T-helper 2 cell treated with Interferon-gamma antibody and Interleukin-4, amounts not matched to agents 5 μg/mL and 100 μg/mL, for 36 hours (primary cell): Measurements from ENCODE around the gene CUTA.
"Not testable (repeated sequence)": the region's sequence is repeated elsewhere in the genome, so short reads cannot be mapped to it uniquely, and the experiment has no call there.

ENCODE experiments used
- DNase-seq: peaks from one replicate; pipeline ENCODE4 v3.0.0; 2021; ENCODE audit warnings: low spot score
- H3K27ac Mint-ChIP-seq: one replicate; pipeline ENCODE4 v1.8.0; 2021; ENCODE audit warnings: mild to moderate bottlenecking, mixed read lengths
- H3K27me3 Mint-ChIP-seq: one replicate; pipeline ENCODE4 v1.8.0; 2021; ENCODE audit warnings: low read depth, mixed read lengths
- H3K36me3 Mint-ChIP-seq: one replicate; pipeline ENCODE4 v1.8.0; 2021; ENCODE audit warnings: low read depth, mixed read lengths
- H3K4me1 Mint-ChIP-seq: one replicate; pipeline ENCODE4 v1.8.0; 2021; ENCODE audit warnings: low read depth, mixed read lengths
- H3K4me3 Mint-ChIP-seq: one replicate; pipeline ENCODE4 v1.8.0; 2022; ENCODE audit warnings: mild to moderate bottlenecking, moderate library complexity, mixed read lengths
- H3K9me3 Mint-ChIP-seq: one replicate; pipeline ENCODE4 v1.8.0; 2021; ENCODE audit warnings: mixed read lengths

The CUTA gene

GRCh38 chr6:33410711-33411631 is 6.9 kb downstream of the CUTA start, which contains the start of gene PHF1:
PHF1 (plus strand) TSS chr6:33411014; CDS start chr6:33412264, 1,250 bp downstream.
- Mint-ChIP-seq H3K36me3 (peaks cover 60% of the 10 kb centered on the region), H3K4me3 (peak within 1 kb of the TSS; percentile 88), H3K27ac (peak within 1 kb of the TSS; percentile 97), H3K4me1 (peaks cover 35% of the 10 kb centered on the region), H3K27me3 (no peaks in the 10 kb centered on the region), H3K9me3 (no peaks in the 10 kb centered on the region)
- no peak for DNase-seq

GRCh38 chr6:33410050-33410710 is 7.7 kb downstream of the CUTA start:
- DNase-seq = peak; percentile 99
- no peaks in the 10 kb centered on the region for H3K9me3 Mint-ChIP-seq
- H3K36me3 Mint-ChIP-seq = peaks cover 60% of the 10 kb centered on the region
- H3K27me3 Mint-ChIP-seq = no peaks in the 10 kb centered on the region
- peak overlapping the region; percentile 88 for H3K4me3 Mint-ChIP-seq
- H3K4me1 Mint-ChIP-seq = peaks cover 35% of the 10 kb centered on the region
- H3K27ac Mint-ChIP-seq = peak overlapping the region; percentile 97

GRCh38 chr6:33407132-33407718 is 10.7 kb downstream of the CUTA start:
- Mint-ChIP-seq H3K9me3 (no peaks in the 10 kb centered on the region), H3K27ac (no peak overlapping the region), H3K36me3 (peaks cover 64% of the 10 kb centered on the region), H3K27me3 (no peaks in the 10 kb centered on the region), H3K4me1 (peaks cover 30% of the 10 kb centered on the region), H3K4me3 (no peak overlapping the region)
- DNase-seq = no peak

GRCh38 chr6:33406126-33406525 is 11.8 kb downstream of the CUTA start:
- Mint-ChIP-seq H3K4me3 (no peak overlapping the region), H3K9me3 (no peaks in the 10 kb centered on the region), H3K36me3 (peaks cover 66% of the 10 kb centered on the region), H3K27me3 (no peaks in the 10 kb centered on the region), H3K27ac (peak overlapping the region; percentile 50), H3K4me1 (peaks cover 24% of the 10 kb centered on the region)
- DNase-seq = no peak

- Mint-ChIP-seq H3K4me1 (peaks cover 24% of the 10 kb centered on the region), H3K27me3 (no peaks in the 10 kb centered on the region), H3K27ac (peak overlapping the region; percentile 50), H3K36me3 (peaks cover 66% of the 10 kb centered on the region), H3K9me3 (no peaks in the 10 kb centered on the region), H3K4me3 (peak overlapping the region; percentile 21)
- DNase-seq = no peak
Measured at GRCh38 chr6:33405386-33405940, 12.4 kb downstream of the CUTA start.

GRCh38 chr6:33404884-33405283 is 13.0 kb downstream of the CUTA start:
- Mint-ChIP-seq H3K36me3 (peaks cover 67% of the 10 kb centered on the region), H3K27ac (peak overlapping the region; percentile 56), H3K4me3 (no peak overlapping the region), H3K4me1 (peaks cover 21% of the 10 kb centered on the region), H3K9me3 (no peaks in the 10 kb centered on the region), H3K27me3 (no peaks in the 10 kb centered on the region)
- no peak for DNase-seq

GRCh38 chr6:33399881-33400280 is 18.0 kb downstream of the CUTA start:
- Mint-ChIP-seq H3K4me1 (peaks cover 29% of the 10 kb centered on the region), H3K36me3 (peaks cover 57% of the 10 kb centered on the region)
- DNase-seq, H3K9me3 Mint-ChIP-seq, H3K4me3 Mint-ChIP-seq, H3K27me3 Mint-ChIP-seq, H3K27ac Mint-ChIP-seq: not testable (repeated sequence)

GRCh38 chr6:33398601-33399000 is 19.3 kb downstream of the CUTA start:
- not testable (repeated sequence) for H3K27ac Mint-ChIP-seq, H3K27me3 Mint-ChIP-seq
- H3K36me3 Mint-ChIP-seq = peaks cover 53% of the 10 kb centered on the region

GRCh38 chr6:33397541-33397940 is 20.4 kb downstream of the CUTA start:
- peaks cover 51% of the 10 kb centered on the region for H3K36me3 Mint-ChIP-seq
- no peak overlapping the region for H3K4me3 Mint-ChIP-seq
- DNase-seq = no peak
- no peaks in the 10 kb centered on the region for H3K27me3 Mint-ChIP-seq
- H3K4me1 Mint-ChIP-seq = peaks cover 39% of the 10 kb centered on the region
- no peaks in the 10 kb centered on the region for H3K9me3 Mint-ChIP-seq
- H3K27ac Mint-ChIP-seq = peak overlapping the region; percentile 78

More at GRCh38 chr6:33398601-33399000, 19.3 kb downstream of the CUTA start:
- not testable (repeated sequence) for H3K4me3 Mint-ChIP-seq, H3K9me3 Mint-ChIP-seq, DNase-seq
- peaks cover 32% of the 10 kb centered on the region for H3K4me1 Mint-ChIP-seq

GRCh38 chr6:33392979-33393378 is 24.9 kb downstream of the CUTA start:
- H3K36me3 Mint-ChIP-seq = peaks cover 38% of the 10 kb centered on the region
- H3K4me1 Mint-ChIP-seq = peaks cover 43% of the 10 kb centered on the region

GRCh38 chr6:33392595-33392948 is 25.3 kb downstream of the CUTA start:
- H3K9me3 Mint-ChIP-seq = no peaks in the 10 kb centered on the region
- no peak for DNase-seq
- H3K36me3 Mint-ChIP-seq = peaks cover 34% of the 10 kb centered on the region
- H3K27me3 Mint-ChIP-seq = no peaks in the 10 kb centered on the region
- peaks cover 39% of the 10 kb centered on the region for H3K4me1 Mint-ChIP-seq
- H3K4me3 Mint-ChIP-seq = peak overlapping the region; percentile 95
- H3K27ac Mint-ChIP-seq = peak overlapping the region; percentile 90

More at GRCh38 chr6:33392979-33393378, 24.9 kb downstream of the CUTA start:
- Mint-ChIP-seq H3K4me3 (peak overlapping the region; percentile 95), H3K27ac (peak overlapping the region; percentile 90), H3K9me3 (no peaks in the 10 kb centered on the region), H3K27me3 (no peaks in the 10 kb centered on the region)
- DNase-seq = no peak

- Mint-ChIP-seq H3K27ac (peak overlapping the region; percentile 90), H3K36me3 (peaks cover 33% of the 10 kb centered on the region), H3K9me3 (no peaks in the 10 kb centered on the region), H3K27me3 (no peaks in the 10 kb centered on the region), H3K4me1 (peaks cover 37% of the 10 kb centered on the region), H3K4me3 (peak overlapping the region; percentile 95)
- peak; percentile 66 for DNase-seq
Measured at GRCh38 chr6:33391922-33392594, 25.8 kb downstream of the CUTA start.

GRCh38 chr6:33391278-33391921 is 26.5 kb downstream of the CUTA start, which contains the start of gene KIFC1:
KIFC1 (plus strand) TSS chr6:33391823; CDS start chr6:33391986, 163 bp downstream.
- Mint-ChIP-seq H3K27me3 (no peaks in the 10 kb centered on the region), H3K27ac (peak within 1 kb of the TSS; percentile 90), H3K9me3 (no peaks in the 10 kb centered on the region), H3K4me1 (peaks cover 37% of the 10 kb centered on the region), H3K36me3 (peaks cover 33% of the 10 kb centered on the region), H3K4me3 (peak within 1 kb of the TSS; percentile 95)
- DNase-seq = peak; percentile 99
